ENCODE data around the gene NES.
A peak's percentile ranks its signal among the peaks of the same experiment; 100 is the strongest.

Gene NES

DNA sequence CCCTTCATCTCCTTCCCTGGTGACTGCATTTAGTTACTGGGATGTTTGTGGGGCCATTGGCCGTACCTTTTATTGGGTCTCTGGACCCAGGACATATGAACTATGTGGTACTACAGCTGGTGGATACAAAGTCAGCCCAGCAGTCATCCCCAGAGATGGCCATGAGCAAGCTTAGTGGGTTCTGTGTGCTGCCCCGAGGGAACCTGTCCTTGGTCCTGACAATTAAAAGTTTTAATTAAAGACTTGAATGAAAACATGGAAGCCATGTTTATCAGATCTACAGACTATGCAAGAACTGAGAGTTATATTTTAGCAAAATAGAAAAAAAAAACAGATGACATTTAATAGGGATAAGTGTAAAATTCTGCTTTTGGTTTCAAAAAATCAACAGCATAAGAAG lies 2.8 kb upstream of the NES start:
- DNase-seq (ENCODE audit: low spot score): no peak

- peak; percentile 88 for DNase-seq (ENCODE audit: low spot score)
Observed at GRCh38 chr1:156677616-156678596, 699 bp upstream of the NES start.

- no peak for DNase-seq (ENCODE audit: low spot score)
Observed at GRCh38 chr1:156676114-156676819, 940 bp downstream of the NES start.

- no peak for DNase-seq (ENCODE audit: low spot score)
Observed at GRCh38 chr1:156675210-156676113, 1.7 kb downstream of the NES start.

- no peak for DNase-seq (ENCODE audit: low spot score)
Observed at GRCh38 chr1:156673387-156674121, 3.7 kb downstream of the NES start.

DNA sequence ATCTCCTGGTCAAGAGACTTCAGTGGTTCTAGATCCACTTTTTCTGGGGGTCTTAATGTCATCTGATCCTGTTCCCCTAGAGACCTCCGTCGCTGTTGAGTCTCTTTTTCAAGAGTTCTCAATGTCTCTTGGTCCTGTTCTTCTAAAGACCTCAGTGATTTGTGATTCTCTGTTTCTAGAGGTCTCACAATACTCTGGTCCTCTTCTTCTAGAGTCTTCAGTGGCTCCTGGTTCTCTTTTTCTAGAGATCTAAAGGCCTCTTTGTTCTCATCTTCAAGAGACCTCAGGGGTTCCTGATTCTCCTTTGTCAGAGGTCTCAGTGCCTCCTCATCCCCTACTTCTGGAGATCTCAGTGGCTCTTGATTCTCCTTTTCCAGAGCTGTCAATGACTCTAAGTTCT lies 5.4 kb downstream of the NES start:
- no peak for DNase-seq (ENCODE audit: low spot score)

DNA sequence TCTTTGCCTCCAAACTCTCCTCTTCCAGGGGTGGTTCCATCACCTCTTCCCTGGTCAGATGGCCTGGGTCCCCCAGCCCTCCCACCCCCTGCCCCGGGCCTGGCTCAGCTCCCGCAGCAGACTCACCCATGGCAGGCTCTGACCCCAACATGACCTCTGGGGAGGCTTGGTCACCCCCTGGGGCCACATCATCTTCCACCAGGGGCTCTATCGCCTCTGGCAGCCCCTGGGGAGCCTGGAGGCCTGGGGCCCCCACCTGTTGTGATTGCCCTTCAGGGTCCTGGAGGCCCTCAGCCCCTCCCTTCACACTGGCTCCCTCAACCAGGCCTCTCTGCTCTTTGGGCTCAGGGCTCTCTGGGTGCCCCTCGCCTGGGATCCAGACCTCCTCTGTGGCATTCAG lies 6.4 kb downstream of the NES start:
- no peak for DNase-seq (ENCODE audit: low spot score)

GRCh38 chr1:156670359-156670758 lies 6.8 kb downstream of the NES start:
- no peak for DNase-seq (ENCODE audit: low spot score)

DNA sequence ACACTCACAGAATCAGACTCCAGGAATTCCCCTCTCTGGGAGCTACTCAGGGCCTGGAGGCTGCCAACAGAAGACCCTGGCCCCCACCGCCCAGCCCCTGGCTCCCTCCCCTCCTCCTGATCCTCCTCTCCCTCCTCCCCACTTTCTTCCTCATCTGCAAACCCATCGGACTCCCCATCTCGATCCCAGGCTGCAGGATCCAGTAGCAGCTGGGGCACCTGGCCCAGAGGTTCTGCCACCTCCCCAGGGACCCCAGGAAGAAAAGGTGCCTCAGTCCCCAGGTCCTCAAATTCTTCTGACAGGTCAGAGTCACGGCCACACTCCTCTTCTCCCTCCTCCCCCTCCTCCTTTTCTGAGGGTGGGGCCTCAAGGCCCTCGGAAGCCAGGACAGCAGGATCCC lies 7.4 kb downstream of the NES start:
- DNase-seq (ENCODE audit: low spot score): no peak

DNA sequence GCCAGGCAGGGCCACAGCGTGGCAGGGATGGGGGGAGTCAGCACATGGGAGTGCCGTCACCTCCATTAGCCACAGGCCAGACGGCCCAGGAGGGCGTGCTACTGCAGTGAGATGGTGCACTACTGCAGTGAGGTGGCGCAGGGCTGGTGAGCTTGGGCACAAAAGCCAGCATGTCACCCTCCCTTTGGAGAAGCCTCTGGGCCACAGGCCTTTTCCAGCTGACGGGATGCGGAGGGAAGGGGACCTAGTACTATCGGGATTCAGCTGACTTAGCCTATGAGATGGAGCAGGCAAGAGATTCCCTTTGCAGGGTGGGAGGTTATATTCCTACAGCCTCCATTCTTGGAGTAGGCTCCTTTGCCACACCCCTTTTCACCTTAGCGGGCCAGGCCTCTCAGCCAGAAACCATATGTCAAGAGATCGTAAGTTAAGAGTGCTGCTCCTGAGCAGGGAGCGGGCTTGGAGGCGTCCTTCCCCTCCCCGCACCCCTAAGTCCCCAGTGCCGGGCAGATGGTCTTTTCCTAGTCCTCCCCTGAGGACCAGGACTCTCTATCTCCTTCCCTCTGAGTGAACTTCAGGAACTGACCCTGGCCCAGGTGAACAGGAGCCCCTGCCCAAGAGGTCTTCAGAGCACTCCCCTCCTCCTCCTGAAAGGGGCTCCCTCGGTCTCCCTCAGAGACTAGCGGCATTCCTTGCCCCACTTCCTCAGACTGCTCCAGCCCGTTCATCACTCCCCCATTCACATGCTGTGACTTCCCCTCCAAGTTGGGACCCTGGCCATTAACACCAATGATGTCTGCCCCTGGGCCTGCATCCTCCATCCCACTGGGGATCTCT lies 8.2 kb downstream of the NES start:
- DNase-seq (ENCODE audit: low spot score): no peak

DNA sequence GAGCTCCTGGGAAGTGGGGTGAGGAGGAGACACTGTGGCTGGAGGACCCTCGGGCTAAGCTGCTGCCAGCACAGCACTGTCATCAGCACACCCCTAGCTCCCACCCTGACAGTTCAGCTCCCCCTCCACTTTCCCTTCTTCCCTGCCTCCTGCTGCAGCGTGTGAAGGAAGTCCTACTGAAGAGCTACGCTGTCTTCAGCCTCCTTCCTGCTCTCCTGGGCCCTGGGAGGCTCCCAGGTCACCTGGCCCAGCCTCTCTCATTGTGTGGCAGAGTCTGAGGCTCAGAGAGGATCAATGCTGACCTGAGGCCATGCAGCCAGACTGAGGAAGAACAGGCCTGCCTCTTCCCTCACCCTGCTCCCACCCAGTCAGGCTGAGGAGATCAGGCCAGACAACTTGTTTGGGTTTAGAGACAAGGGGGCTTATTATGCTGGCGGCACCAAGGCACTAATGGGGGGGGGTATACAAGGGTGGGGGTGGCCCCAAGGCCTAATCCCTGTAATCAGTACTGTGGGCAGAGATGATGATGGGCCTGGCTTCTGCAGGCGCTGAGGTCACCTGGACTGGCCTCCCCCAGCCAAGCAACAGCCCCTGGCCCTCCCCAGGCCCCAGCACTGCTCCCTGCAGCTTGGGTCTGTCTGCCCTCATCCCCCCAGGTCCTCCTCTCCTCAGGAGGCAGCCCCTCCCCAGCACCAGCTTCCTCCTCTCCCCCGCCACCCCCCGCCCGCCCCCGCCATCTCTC lies 9.1 kb downstream of the NES start:
- no peak for DNase-seq (ENCODE audit: low spot score)

DNA sequence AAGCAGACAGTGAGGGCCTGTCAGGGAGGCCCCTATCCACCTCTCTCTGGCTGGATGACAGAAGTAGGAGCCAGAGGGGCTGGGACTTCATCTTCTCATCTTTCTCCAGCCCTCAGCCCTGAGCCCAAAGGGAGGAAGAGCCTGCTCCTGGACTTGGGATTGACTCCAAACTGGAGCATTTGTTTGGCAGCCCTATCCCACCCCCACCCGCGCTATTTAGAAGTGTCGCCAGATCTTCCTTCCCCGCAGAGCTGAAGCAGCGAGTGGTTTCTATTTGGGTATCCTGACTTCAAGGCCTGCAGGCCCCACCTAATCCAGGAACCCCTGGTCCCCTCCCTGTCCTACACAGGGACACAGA lies 9.6 kb downstream of the NES start:
- DNase-seq (ENCODE audit: low spot score): no peak

- no peak for DNase-seq (ENCODE audit: low spot score)
Observed at GRCh38 chr1:156666862-156667609, 10.2 kb downstream of the NES start.

DNA sequence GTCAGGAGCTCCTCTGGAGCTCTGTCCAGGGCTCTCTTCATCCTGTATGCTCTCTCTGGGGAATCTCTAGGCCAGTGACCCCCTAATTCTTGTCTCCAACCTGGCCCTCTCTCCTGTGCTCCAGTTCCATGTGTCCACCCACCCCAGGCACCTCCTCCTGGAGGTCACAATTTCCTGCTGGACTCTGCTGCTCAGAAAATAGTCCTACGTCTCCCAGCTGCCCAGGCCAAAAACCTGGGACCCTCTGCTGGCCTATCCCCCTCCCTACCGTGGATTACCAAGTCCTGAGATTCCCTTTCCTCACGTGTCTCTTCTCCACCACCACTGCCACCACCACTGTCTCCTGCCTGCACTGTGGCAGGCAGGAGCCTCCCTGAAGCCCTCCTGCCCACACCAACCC lies 11.7 kb downstream of the NES start:
- DNase-seq (ENCODE audit: low spot score): no peak

- no peak for DNase-seq (ENCODE audit: low spot score)
Observed at GRCh38 chr1:156664767-156665411, 12.3 kb downstream of the NES start.

DNA sequence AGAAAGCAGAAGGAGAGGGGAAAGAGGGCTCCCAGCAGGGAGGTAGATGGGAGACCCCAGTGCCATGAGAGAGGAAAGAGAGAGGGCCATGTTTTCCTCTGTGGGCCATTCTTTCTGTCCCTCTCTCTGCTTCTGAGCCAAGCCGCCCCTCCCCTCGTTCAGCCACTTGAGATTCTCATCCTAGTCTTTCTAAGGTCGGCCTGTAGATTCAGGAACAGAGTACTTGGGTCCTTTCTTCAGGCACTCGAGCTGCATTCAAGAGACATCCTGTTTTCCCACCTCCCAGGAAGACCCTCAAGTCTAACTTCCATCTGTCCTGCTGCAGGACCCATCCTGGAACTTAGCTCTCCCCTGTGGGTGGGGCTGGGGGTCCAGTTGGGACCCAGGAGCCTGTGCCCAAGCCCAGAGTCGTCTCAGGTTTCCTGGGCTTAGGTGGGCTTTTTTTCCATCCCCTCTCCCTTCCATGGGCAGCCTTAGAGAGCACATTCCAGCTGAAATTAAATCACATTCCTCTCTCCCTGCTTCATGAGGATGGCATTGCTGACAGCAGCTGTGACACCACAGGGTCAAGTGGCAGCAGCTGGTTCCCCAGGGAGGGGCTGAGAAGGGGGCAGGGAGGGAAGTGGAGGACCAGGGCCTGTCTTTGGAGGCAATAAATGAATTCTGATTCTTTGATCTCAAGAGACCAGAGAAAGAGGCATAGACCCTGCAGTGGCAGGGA lies 13.0 kb downstream of the NES start:
- DNase-seq (ENCODE audit: low spot score): no peak

DNA sequence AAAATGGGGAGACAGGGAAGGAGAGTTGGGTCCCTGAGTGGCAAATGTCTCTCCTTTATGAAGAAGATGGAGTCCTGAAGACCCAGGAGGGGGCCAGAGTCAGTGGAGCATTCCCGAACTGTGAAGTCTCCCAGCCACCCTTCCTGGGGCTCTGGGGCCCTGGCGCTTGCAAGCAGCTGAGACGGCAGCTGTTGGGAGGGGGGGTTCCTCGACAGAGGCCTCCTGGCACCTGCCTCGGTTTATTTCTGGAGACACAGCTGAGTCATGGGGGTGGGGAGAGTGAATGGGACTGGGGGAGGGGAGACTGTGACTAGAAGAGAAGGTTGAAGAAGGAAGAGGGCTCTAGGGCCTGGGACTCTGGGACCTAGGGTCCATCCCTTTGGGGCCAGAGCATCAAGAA lies 14.0 kb downstream of the NES start:
- DNase-seq (ENCODE audit: low spot score): no peak

DNA sequence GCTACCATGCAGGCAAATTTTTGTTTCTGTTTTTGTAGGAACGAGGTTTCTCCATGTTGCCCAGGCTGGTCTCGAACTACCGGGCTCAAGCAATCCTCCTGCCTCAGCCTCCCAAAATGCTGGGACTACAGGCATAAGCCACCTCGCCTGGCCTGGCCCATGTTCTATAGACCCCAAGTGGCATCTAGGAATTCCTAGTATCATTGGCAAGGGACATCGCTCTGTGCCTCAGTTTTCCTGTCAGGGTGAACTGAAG lies 14.5 kb downstream of the NES start:
- DNase-seq (ENCODE audit: low spot score): no peak

All from pons (tissue), 1 donor.